Activated effector memory CD4-positive, alpha-beta T cell treated with anti-CD3 and anti-CD28 coated beads, Interleukin-2, amount 50 U/mL, for 16 hours (primary cell): ENCODE results near the gene XDH.

Experiments
- DNase-seq: peaks from one replicate; pipeline ENCODE4 v3.0.0-alpha.2; 2020

The XDH gene

GRCh38 chr2:31401580-31401979 is 13.0 kb downstream of the XDH start:
- no peak for DNase-seq

DNA sequence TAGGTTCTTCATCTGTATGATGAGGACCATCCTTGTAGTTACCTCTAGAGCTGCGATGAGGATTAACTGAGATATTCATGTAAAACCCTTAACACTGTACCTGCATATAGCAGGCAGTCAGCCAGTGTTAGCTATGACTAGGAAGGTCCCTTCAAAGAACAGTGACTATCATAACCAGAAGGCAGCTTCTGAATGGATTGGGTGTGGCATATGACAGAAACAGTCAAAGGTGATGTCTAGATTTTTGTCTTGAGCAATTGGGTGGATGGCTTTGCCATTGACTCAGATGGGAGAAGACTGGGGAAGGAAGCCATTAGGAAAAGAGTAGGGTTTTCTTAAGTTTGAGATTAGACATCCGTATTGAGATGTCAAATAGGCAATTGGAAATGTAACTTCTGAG is 15.7 kb downstream of the XDH start:
- DNase-seq: no peak

GRCh38 chr2:31397094-31397493 is 17.4 kb downstream of the XDH start:
- DNase-seq: no peak

- DNase-seq: no peak
Measured at GRCh38 chr2:31390324-31390723, 24.2 kb downstream of the XDH start.

- DNase-seq: no peak
Measured at GRCh38 chr2:31388736-31389135, 25.8 kb downstream of the XDH start.

- DNase-seq: no peak
Measured at GRCh38 chr2:31387850-31388249, 26.7 kb downstream of the XDH start.

DNA sequence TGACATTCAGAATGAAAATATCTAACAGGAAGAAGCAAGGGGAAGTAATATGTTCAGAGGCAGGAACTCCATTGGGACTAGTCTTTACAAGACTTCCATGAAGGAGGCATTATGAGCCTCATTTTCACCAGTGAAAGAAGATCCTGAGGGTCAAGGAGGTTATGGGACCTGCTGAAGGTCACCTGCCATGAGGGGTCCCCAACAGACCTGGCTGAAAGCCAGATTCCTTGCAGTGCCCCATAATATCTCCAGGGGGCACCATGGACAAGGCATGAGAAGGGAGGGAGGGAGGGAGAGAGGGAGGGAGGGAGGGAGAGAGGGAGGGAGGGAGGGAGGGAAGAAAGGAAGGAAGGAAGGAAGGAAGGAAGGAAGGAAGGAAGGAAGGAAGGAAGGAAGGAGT is 27.9 kb downstream of the XDH start:
- DNase-seq: no peak

DNA sequence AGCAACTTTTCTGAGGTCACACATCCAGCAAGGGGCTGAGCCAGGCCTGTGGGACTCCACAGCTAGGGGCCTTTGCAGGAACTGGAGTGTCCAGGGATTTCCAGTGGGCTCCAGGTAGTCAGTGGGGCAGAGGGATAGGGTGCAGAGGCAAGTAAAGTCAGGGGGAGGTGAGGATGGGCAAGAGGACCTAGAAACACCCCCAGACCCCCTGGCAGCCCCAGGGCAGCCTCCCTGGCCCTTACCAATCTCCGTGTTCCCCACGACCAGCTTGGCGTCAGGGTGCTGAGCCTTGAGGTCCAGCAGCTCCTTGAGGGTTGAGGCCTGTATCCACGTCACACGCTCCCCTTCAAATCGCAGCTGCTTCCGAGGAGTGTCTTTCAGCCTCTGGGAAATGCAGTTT is 28.4 kb downstream of the XDH start:
- DNase-seq: no peak

- no peak for DNase-seq
Measured at GRCh38 chr2:31384771-31385276, 29.7 kb downstream of the XDH start.

DNA sequence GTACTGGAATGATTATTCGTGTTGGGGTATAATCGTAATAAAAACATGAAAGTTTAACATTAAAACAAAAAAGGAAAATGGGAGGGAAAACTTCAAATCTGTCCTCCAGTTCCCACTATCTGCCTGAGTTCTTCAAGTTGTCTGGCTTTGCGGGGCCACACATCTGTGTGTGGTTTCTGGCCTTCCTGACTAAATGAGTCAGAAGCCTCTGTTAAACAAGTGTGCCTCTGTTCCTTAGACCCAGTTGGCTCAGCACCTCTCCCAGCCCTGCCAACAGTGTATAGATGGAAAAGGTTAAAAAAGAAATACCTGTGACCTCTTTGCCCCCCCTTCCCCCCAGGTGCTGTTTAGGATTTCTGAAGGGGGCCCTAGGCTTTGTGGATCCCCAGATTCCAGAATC is 30.2 kb downstream of the XDH start:
- no peak for DNase-seq

GRCh38 chr2:31383471-31384153 is 30.9 kb downstream of the XDH start:
- no peak for DNase-seq

DNA sequence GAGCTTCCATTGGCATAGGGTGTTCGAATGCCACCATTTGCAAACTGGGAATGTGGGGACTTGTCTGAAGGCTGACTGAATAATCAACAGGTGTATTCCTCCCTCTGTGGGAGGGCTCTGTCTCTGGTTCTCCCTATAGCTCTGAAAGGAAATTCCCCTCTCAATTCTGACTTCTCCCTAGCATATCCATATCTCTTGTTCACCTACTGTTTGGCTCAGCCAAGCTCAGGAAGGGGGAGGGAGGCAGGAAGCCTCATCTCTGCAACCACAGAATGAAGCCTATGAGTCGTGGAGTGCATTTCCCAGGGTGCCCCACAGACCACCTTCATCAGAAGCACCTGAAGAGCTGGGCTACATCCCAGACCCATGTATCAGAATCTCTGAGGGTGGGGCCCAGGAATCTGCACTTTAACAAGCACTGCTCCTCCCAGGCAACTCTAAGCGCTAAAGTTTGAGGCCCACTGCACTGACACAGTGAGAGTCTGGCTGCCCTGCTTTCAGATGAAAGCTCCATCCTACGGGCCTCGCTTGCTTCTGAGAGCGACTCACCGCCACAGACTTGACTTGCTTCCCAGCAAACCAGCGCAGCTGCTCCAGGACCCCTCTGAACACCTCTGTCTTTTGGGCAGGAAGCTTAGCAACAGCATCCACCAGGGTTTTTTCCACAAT is 32.0 kb downstream of the XDH start:
- DNase-seq: no peak

- no peak for DNase-seq
Measured at GRCh38 chr2:31381601-31382000, 32.9 kb downstream of the XDH start.

- no peak for DNase-seq
Measured at GRCh38 chr2:31380243-31380642, 34.3 kb downstream of the XDH start.

GRCh38 chr2:31379747-31380146 is 34.8 kb downstream of the XDH start:
- DNase-seq: no peak

GRCh38 chr2:31378791-31379501 is 35.6 kb downstream of the XDH start:
- DNase-seq: no peak

GRCh38 chr2:31378389-31378788 is 36.2 kb downstream of the XDH start:
- DNase-seq: no peak

- DNase-seq: no peak
Measured at GRCh38 chr2:31373127-31373526, 41.4 kb downstream of the XDH start.

GRCh38 chr2:31372097-31372496 is 42.4 kb downstream of the XDH start:
- DNase-seq: no peak

- DNase-seq: no peak
Measured at GRCh38 chr2:31371691-31372090, 42.9 kb downstream of the XDH start.

GRCh38 chr2:31366733-31367132 is 47.8 kb downstream of the XDH start:
- no peak for DNase-seq

- DNase-seq: no peak
Measured at GRCh38 chr2:31365834-31366505, 48.6 kb downstream of the XDH start.

DNA sequence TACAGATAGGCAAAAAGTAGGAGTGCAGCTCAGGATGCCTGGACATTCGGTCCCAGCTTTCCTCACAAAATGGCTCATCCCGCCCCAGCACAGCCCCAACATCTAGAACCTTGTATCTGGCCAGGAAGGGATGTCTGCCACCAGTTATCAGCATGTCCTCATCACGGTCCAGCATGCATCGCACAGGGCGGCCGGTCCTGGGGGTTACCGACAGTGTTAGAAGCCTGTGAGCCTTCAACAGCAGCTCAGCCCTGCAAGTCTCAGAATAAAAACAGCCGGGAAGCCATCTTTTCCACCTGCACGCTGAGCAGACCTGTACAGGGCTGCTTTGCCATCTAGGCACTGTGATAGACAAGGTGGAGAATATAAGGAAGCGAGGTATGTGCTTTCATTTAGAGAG is 49.2 kb downstream of the XDH start:
- DNase-seq: no peak
